SIG-M5 (cell line): ENCODE data around the gene ATP1A3.
A peak's percentile ranks its signal among the peaks of the same experiment; 100 is the strongest.

Experiments
- DNase-seq: peaks from one replicate; lab custom pipeline; 2025; lab: John Stamatoyannopoulos, UW

Gene ATP1A3

GRCh38 chr19:41984961-41985360, 9.1 kb downstream of the ATP1A3 start:
- no peak for DNase-seq

DNA sequence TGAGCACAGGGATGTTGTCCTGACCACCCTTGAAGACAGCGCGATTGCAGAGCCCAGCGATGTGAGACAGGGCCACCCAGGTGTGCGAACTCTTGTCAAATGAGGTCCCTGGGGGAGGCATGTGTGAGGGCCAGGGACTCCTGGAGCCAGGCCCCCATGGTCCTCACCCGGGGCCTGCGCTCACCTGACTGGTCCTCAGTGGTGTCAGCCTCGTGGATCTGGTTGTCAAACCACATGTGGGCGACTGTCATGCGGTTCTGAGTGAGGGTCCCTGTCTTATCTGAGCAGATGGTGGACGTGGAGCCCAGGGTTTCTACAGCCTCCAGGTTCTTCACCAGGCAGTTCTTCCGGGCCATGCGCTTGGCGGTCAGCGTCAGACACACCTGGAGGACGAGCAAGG, 12.3 kb downstream of the ATP1A3 start:
- no peak for DNase-seq

DNA sequence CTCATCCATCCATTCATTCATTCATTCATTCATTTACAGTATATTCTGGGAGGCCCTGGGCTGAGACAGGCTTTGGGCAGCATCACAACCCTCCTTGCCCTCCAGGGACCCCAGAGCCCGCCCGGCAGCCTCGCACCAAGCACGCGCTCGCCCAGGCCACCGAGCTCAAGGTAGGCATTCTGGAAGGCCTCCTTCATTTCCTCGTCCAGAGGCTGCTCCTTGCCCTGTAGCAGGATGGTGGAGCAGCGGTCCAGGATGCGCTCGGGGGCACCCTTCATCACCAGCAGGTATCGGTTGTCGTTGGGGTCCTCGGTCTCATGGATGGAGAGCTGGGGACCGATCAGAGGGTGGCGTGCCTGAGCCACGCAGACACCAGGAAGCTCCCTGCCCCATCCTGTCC, 15.6 kb downstream of the ATP1A3 start:
- DNase-seq: no peak

DNA sequence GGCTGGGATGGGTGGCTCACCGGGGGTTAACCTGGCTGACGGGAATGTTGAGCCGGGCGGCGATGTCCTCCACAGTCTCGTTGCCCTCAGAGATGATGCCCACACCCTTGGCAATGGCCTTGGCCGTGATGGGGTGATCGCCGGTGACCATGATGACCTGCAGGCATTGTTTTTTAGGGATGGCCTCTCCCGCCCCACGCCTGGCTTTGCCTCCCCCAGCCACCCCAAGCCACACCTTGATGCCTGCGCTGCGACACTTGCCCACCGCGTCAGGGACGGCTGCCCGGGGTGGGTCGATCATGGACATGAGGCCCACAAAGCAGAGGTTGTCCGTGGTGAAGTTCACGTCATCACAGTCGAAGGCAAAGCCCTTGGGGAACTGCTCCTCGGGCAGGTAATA, 16.1 kb downstream of the ATP1A3 start:
- no peak for DNase-seq

DNA sequence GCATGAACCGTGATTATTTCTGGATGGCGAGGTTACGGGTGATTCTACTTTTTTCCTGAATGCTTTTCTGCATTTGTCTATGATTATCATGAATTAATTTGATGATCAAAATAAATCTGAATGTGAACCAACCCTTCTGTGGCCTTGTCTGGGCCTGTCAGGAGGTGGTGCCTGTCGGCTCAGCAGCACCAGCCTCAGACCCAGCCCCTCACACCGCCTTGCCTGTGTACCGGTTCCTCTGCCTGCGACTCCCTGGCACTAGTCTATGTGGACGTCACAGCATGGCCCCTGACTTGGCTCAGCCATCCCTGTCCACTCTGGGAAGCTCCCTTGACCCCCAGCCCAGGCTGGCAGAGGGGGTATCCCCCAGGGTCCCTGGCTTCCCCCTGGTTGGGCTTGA, 19.4 kb downstream of the ATP1A3 start:
- DNase-seq: no peak

GRCh38 chr19:41971363-41971762, 22.7 kb downstream of the ATP1A3 start:
- no peak for DNase-seq

DNA sequence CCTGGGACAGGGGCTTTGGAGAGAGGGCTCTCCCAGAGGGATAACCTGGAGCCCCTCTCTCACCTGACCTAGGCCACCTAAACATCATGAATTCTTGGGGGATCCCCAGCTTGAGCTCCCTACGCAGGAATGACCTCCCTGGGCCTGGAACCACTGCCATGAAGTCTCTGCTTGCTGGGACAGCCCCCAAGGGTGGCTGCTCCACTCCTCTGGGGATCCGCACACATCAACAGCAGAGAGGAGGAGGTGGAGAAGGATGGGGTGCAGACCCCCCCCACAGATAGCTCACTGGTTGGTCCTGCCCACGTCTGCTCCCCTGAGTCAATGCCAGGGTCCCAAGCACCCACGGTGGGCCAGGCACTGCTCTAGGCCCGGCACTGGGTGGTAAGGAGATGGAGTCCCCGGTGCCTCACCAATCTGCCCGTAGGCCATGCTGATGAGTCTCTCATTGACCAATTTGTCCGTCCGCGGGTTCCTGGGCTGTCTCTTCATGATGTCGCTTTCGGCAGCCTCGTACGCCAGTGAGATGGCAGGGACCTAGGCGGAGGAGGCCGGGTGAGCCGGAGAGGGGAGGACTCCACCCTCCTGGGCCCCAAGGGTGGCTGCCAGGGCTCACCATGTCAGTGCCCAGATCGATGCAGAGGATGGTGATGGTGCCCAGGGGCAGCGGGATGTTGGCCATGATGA, 24.1 kb downstream of the ATP1A3 start:
- no peak for DNase-seq

DNA sequence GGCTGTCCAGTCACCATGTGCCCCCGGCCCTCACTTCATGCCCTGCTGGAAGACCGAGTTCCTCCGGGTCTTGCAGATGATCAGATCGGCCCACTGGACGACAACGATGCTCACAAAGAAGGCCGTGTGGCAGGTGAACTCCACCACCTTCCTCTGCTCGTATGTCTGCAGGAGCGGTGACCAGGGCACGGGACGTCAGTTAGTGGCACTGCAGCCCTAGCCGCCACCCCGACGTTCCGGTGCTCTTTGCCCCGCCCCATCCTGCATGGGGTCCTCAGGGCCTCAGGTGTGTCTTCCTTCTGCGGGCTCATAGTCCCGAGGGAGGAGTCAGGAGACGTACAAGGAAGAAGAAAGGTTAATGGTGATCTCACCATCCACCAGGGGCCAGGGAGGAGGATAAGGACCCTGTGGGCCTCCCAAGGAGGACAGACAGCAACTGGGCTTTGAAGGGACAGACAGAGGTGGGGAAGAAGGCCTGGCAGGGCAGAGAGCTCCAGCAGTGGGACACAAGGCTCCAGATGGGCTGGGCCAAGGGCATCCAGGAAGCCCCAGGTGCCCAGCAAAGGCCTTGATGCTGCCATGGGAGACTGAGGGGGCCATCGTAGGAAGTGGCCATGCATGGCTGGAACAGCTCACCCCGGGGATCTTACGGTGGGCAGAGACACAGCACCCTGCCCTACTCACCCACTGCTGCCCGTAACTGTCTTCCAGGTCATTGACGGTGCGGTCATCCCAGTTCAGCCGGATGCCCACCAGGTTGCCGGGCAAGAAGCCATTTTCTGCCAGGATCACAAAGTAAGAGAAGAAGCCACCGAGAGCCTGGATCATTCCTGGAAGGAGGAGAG, 25.1 kb downstream of the ATP1A3 start:
- no peak for DNase-seq

DNA sequence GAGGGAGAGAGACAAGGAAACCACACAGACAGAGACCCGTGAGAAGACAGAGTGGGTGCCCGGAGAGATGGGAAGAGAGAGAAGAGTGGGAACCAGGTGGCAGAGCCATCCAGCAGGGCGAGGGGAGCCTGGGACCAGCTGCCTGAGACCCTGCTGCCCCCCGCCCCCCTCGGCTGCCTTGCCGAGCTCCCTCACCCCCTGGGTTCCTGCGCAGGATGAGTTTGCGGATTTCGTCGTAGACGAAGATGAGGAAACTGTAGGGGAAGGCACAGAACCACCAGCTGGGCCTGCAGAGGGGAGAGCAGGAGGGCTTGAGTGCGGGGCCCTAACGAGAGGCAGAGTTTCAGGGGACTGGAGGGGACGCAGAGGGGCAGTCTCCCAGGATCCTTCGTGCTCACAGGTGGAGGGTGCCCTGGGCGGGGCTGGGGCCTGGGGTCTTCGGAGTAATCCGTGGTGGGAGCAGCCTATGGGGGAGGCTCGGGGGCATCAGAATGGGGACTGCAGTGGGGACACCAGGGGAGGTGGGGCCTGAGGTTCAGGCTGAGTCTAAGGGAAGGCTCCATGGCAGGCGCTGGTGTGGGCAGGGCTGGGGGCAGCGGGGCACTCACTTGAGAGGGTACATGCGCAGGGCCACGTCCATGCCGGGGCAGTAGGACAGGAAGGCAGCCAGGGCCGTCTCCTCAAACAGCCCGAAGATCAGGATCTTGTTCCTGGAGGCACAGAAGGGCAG, 26.8 kb downstream of the ATP1A3 start:
- DNase-seq: no peak

DNA sequence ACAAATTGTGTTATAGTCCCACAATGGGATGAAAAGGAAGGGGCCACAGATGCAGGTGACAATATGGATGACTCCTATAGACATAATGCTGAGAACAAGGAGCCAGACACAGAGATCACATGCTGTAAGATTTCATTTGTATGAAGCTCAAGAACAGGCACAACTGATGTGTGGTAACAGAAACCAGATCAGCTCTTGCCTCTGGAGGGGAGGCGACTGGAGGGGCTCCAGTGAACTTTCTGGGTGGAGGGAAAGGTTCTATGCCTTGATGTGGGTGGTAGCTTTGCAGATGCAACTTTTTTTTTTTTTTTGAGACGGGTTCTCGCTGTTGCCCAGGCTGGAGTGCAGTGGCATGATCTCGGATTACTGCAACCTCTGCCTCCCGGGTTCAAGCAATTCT, 28.9 kb downstream of the ATP1A3 start:
- DNase-seq: no peak

GRCh38 chr19:41960973-41961372, 33.1 kb downstream of the ATP1A3 start:
- DNase-seq: peak; percentile 3

GRCh38 chr19:41959056-41960053, 34.7 kb downstream of the ATP1A3 start, which contains the start of gene RABAC1:
RABAC1 (minus strand) TSS chr19:41959321; CDS start chr19:41959292, 29 bp downstream.
- DNase-seq: peak; percentile 72

GRCh38 chr19:41958367-41959055, 35.5 kb downstream of the ATP1A3 start:
- DNase-seq: no peak

DNA sequence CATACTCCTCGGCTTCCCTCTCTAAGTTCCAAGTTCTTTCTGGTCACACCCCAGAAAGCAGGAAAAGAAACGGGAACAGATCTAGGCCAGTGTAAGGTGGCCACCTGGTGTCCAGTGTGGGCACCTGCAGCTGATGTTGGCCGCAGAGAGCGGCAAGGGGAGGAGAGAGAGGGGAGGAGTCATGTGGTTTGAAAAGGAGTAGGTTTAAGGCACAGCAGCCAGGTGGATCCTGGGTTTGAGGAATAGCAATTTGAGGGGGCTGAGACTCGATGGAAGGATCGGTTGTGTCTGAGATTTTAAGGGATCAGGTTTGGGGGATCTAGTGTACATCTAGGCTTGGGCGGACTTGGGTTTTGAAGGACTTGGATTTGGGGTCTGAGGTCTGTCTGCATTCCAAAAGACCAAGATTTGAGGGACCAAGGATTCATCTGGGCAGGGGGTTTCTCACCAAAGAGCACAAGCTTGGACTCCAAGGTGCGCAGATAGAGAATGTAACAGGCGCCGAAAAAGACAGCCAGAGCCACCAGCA, 36.1 kb downstream of the ATP1A3 start:
- DNase-seq: no peak

DNA sequence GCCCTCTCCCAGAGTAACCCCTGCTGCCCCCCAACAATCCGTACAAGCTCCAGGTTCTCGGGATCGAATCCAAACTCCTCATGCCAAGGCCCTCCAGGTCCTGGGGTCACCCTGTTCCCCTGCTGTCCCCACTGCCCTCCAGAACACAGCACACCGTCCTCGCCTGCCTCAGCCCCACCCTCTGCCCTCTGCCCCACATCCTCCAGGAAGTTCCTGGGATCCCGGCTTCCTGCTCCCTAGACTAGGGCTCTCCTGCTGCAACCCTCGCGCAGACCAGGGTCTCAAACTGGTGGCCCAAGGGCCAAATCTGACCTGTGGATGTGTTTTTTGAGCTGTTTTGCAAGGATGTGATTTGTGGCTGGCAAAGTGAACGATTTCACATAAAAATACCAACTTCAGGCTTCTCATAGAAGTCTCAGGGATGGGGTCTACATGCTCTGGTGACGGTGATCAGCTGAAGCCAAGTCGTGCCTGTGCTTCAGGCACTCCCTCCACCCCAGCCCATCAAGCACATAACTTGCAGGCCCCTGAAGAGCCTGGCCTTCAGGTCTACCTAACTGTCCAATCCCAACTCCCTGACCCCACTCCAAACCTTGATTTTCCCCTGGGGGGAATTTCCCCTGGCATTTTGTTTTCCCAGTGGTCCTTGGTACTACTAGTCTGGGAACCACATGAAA, 36.7 kb downstream of the ATP1A3 start:
- DNase-seq: no peak

DNA sequence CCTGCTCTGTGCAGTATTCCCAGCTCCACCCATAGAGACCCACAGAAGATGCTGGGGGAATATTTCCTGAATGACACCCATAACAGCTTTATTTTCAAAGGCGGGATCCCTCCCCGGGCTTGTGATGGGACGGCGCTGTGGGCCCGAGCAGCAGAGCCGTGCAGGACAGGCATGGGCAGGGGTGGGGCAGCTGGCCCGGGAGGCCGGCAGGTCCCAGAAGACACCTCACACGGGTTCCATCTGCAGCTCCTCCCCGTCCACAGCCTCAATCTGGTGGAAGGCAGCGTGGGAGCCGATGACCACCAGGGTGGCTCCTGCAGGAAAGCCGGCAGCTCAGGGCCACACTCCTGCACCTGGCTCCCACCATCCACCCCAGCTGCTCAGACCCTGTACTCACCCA, 37.4 kb downstream of the ATP1A3 start:
- DNase-seq: no peak

DNA sequence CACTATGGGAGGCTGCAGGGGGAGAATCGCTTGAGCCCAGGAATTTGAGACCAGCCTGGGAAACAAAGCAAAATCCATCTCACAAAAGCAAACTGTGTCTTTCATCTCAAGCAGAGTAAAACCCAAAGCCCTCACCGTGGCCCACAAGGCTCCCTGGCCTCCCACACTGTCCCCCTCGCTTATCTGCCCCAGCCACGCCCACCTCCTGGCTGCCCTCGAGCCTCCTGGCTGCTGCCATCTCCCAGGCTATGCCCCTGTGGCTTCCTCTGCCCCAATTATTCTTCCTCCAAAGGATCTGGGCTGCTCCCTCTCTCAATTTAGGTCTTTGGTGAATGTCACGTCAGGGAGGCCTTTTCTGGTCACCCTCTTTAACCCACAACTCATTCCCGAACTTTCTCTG, 38.5 kb downstream of the ATP1A3 start:
- no peak for DNase-seq

DNA sequence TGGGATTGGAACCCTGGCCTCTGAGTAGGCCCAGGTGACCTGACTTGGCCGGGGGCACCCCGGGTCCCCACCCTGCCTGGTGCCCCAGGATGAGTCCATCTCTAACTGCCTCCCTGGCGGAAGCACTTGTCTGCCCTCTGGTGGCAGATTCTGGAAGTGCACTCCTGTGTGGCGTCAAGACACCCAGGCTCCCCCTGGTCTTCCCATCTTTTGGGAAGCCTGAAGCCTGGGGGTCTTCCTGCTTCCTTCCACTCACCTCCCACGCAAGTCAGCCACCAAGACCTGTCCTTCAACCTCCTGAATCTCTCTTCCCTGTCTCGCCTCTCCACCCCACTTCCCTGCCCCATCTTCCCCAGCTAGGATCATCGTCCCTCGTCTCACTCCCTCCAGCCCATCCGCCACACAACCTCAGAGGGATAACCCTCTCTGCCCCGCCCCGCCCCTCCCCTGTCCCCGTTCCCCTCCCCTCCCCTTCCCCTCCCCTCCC, 42.3 kb downstream of the ATP1A3 start:
- no peak for DNase-seq

GRCh38 chr19:41947091-41947490, 46.9 kb downstream of the ATP1A3 start:
- DNase-seq: no peak
